ENCODE data around the gene PTPN18. TPM values are rescaled to one million over a fixed set of nuclear protein-coding genes. Genes with fewer than 3 reads are reported as not detected.
A peak's percentile ranks its signal among the peaks of the same experiment; 100 is the strongest.

Gene PTPN18
- total RNA-seq, 1 donor from 2014 or later = 52.2 TPM

DNA sequence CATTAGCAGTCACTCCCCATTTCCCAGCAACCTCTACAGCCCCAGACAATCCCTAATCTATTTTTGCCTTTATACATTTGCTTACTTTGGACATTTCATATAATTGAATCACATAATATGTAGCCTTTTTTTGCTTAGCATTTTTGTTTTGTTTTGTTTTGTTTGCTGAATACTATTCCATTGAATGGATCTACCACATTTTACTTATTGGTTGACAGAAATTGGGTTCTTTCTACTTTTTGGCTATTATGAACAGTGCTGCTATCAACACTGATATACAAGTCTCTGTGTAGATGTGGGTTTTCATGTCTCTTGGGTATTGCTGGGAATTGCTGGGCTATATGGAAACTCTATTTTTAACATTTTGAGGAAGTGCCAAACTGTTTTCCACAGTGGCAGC lies 7.6 kb downstream of the PTPN18 start:
- DNase-seq (ENCODE audit: low spot score) = no peak

DNA sequence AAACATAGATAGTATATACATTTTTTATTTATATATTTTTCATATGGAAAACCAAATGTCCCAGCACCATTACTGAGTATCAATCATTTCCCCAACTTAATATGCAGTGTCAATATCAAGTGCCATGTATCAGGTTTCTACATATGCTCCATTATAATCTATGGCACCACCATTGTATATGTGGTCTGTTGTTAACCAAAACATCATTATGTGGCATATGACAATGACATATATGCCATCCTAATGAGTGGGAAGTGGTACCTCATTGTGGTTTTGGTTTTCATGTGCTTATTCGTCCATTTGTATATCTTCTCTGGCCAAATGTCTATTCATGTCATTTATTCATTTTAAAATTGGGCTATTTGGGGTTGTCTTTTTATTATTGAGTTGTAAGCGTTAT lies 9.2 kb downstream of the PTPN18 start:
- no peak for DNase-seq (ENCODE audit: low spot score)

DNA sequence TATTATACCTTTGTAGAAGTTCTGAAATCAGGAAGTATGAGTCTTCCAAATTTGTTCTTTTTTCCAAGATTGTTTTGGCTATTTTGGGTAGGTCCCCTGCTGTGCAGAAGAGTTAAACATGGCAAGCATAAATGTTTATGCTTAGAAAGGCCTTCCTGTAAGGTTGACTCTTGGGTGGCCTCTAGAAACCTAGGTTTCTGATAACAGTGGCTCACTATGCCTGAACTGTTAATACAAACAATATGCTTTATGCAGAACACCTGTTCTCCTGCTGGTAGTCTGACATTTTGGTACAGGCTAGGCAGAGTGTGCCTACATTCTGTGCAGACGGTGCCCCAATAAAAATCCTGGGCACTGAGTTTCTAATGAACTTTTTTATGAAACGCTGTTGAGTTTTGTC lies 10.1 kb downstream of the PTPN18 start:
- DNase-seq (ENCODE audit: low spot score) = no peak

DNA sequence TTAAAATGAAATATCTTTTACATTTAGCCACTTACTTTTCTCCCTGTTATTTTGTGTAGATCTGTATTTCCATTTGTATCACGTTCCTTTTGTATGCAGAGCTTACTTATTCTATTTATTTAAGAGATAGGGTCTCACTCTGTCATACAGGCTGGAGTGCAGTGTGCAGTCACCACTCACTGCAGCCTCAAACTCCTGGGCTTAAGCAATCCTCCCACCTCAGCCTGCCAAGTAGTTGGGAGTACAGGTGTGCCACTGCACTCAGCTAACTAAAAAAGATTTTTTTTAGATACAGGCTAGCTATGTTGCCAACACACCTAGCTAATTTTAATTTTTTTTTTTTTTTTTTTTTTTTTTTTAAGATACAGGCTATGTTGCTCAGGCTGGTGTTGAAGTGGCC lies 10.9 kb downstream of the PTPN18 start:
- DNase-seq (ENCODE audit: low spot score) = no peak

DNA sequence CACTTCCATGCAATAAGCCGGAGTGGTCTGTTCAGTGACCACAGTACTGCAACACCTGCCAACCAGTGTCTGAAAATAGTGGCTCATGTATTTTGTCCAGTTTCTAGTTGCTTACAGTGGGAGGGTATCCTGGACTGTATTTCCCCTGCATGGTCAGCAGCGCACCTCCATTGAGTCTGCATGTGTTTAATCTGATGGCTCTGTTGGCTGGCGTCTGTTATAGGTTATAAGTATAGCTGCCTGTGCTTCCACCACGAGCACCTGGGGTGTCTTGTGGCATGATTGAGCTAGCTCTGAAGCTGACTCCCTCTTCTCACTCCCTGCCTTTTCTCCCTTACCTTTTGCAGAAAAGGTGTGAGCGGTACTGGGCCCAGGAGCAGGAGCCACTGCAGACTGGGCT lies 12.9 kb downstream of the PTPN18 start:
- no peak for DNase-seq (ENCODE audit: low spot score)

DNA sequence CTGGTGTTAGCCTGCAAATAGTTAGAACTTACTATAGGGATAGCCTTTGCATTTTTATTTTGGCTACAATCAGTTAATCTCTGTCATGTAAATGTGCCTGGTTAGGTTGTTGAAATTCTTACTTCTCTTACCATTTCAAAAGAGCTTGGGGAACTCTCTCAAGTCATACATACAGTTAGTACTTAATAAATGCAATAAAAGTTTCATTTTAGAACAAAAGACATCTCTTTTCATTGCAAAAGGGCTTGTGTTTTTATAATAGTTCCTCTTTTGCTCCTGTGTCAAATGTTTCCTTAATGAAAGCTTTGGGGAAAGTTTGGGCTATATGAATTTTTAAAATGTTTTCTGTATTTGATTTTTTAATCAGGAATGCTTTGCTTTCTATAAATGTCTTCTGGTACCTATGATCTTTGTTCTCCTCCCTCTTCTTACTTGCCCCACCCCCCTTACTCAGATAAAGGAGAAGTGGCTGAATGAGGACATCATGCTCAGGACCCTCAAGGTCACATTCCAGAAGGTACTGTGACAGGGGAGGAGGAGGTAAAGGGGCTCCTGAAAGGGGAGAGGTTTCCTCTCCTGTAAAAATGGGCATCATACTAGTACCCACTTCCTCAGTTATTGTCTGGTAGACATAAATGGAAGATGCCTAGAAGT lies 13.6 kb downstream of the PTPN18 start:
- no peak for DNase-seq (ENCODE audit: low spot score)

DNA sequence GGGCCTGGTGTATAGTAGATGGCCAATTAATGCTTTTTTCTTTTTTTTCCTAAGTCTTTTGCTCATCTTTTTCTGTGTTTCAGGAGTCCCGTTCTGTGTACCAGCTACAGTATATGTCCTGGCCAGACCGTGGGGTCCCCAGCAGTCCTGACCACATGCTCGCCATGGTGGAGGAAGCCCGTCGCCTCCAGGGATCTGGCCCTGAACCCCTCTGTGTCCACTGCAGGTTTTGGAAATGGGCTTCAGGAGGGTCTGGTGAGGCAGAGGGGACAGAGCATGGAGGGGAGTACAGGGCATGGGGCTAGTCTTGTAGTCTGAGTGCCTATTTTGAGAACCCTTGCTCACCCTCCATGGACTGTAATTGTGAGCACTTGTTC lies 14.1 kb downstream of the PTPN18 start:
- DNase-seq (ENCODE audit: low spot score) = no peak

DNA sequence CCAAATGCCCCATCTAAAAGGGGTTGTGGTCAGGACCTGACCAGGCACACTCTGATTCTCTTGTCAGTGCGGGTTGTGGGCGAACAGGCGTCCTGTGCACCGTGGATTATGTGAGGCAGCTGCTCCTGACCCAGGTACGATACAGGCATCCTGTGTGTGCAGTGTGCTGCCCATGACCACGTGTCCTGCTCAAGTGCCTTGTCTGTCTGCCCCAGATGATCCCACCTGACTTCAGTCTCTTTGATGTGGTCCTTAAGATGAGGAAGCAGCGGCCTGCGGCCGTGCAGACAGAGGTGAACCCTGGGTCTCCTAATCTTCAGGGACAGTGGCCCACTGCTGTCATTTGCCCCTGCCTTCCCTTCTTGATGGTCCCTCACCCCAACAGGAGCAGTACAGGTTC lies 14.6 kb downstream of the PTPN18 start:
- peak; percentile 65 for DNase-seq (ENCODE audit: low spot score)

DNA sequence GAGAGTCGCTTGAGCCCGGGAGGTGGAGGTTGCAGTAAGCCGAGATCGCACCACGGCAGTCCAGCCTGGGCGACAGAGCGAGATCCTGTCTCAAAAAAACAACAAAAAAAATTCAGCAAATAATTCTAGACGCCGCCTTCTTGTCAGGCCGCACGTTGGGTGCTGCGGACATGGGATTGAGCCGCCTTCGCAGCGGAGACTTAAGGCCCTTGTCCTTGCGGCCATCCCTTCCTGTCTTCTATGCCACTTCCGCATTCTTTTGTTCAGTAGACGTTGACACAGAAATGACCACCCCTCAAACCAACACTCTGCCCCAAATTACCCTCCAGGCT lies 15.8 kb downstream of the PTPN18 start:
- peak; percentile 81 for DNase-seq (ENCODE audit: low spot score)

DNA sequence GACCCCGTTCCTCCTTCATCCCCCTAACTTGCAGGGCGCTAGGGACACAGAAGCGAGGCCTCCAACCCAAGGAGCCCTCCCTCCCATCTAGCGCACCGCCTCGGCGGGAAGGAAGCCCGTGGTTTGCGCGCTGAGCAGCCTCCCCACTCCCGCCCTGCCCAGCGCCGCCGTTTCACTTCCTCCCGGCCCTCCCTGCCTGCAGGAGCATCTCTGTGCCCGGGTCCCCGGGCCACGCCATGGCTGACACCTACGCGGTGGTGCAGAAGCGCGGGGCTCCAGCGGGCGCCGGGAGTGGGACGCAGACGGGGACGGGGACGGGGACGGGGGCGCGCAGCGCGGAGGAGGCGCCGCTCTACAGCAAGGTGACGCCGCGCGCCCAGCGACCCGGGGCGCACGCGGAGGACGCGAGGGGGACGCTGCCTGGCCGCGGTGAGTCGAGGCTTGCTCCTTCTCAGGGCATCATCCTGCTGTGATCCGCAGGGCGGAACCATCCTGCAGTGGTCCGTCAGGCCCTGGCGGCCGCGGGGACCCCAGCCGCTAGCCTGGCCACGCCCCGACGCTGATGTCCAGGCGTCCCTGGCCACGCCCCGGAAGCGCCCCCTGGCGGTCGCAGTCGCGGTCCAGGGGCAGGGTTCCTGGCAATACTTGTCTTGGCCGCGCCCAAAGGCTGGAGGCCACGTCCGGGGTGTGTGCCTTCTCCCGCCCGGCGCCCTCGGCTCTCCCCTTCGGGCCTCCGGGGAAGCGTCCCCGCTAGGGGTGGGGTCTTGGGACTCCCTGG lies 16.4 kb downstream of the PTPN18 start:
- DNase-seq (ENCODE audit: low spot score) = peak; percentile 96

DNA sequence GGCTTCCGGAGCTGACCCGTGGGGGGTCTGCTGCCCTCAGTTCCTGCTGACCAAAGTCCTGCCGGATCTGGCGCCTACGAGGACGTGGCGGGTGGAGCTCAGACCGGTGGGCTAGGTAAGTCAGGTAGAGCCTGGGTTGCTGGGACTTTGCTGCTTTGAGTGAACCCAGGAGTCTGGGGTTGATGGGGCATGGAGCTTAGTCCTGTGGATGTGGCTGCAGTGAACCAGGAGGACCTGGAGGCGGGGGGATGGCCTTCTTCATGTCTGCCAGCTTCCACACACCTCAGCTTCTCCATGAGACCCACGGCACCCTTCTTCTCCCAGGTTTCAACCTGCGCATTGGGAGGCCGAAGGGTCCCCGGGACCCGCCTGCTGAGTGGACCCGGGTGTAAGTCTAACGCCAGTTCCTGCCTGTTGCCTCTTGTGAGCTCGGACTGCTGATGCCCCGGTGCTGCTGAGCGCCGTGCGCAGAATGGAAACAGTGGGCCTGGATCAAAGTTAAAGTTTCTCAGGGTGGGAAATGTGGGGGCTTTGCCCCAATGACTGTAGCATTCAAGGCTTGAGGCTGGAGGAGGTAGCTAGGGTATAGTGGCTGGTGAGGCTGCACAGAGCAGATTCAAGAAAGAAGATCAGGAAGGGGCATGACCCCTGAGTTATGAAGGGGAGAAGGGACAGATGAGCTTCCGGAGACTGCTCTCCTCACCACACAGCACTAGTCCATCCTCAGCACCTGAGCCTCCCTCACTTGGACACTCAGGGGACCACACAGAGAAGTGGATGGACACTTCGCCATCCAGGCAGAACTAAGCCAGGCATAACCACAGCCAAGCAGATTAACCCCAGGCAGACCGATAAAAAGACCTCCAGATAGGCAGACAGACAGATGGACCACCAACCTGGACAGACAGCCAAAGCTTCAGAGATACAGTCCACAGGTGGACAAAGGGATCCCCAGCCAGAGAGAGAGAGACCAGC lies 17.3 kb downstream of the PTPN18 start:
- DNase-seq (ENCODE audit: low spot score) = no peak

DNA sequence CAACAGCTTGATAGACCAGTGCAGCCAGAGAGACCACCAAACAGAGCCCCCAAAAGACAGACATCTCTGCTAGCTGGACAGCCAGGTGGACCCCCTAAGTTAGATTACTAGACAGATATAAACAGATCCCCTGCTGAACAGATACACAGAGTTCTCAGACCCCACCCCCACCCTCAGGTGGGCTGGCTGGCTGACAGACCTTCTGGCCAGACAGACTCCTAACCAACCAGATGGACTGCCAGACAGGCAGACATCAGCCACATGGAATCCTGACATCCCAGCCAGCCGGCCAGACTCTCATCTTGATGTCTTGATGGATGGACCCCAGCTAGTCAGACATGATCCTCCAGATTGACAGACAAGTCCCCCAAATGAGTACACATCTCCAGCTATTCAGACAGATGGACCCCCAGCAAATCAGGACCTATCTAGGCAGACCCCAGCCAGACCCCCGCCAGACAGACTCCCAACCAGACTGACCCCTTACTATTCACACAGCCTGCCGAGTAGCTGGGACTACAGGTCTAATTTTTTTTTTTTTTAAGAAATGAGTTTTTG lies 18.0 kb downstream of the PTPN18 start:
- peak; percentile 81 for DNase-seq (ENCODE audit: low spot score)

DNA sequence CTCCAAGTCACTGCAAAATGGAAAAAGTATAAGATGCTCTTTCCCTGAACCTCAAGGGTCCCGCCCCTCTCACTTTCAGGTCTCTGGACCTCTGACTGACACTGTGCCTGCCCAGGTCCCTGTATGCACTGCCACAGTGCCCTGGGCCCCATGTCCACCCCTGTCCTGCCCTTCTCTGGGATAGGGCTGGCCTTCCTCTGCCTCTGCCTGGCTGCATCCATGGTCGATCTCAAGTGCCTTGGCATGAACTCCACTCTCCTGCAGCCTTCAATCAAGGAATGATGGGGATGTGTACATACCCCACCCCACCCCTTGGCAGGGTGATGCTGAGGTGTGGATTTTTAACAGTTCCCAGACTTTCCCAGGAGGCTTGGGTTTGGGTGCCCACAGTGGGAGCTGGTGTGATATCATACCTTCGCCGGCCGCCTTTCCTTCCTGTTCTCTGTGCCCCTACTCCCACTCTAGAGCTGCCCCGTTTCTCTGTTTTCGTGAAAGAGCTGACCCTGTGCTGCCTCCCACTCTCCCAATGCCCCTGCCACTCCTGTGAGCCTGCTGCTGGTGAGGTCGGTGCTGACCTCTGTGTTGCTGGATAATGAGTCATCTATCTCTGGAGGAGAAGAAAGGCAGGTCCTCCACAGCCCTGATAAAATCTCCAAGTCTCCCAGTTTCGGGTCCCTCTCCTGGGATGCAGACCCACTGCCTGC lies 18.9 kb downstream of the PTPN18 start:
- peak; percentile 65 for DNase-seq (ENCODE audit: low spot score)

DNA sequence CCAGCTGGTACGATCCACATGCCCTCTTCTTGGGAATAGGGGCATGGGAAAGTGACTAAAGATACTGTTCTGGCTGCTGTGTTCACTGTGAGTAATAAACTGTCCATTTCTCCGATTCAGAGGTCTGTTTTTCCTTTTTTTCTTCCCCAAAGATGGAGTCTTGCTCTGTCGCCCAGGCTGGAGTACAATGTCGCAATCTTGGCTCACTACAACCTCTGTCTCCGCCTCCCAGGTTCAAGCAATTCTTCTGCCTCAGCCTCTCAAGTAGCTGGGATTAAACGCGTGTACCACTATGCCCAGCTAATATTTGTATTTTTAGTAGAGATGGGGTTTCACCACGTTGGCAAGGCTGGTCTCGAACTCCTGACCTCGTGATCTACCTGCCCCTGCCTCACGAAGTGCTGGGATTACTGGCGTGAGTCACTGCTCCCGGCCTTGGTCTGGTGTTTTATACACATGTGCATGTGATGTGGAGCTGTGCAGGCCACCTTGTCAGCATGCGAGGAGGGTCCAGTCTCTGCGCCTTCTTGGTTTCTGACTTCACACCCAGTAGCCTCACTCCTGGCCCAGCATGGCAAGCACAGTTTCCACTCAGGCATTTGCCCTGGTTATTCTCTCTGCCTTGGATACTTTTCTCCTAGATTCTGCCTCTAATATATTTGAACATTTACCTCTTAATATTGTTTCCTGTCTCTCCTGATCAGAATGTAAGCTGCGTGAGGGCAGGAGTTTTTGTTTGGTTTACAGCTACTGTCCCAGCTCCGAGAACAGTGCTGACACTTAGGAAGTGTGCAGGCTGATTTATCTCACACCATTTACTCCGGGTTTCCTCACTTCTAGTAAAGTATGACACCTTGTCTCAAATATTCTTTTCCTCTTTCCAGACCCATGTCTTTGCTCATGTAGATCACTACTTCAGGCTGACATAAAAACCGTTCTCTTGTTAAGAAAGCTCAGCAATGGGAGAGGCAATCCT lies 19.7 kb downstream of the PTPN18 start:
- peak; percentile 74 for DNase-seq (ENCODE audit: low spot score)

DNA sequence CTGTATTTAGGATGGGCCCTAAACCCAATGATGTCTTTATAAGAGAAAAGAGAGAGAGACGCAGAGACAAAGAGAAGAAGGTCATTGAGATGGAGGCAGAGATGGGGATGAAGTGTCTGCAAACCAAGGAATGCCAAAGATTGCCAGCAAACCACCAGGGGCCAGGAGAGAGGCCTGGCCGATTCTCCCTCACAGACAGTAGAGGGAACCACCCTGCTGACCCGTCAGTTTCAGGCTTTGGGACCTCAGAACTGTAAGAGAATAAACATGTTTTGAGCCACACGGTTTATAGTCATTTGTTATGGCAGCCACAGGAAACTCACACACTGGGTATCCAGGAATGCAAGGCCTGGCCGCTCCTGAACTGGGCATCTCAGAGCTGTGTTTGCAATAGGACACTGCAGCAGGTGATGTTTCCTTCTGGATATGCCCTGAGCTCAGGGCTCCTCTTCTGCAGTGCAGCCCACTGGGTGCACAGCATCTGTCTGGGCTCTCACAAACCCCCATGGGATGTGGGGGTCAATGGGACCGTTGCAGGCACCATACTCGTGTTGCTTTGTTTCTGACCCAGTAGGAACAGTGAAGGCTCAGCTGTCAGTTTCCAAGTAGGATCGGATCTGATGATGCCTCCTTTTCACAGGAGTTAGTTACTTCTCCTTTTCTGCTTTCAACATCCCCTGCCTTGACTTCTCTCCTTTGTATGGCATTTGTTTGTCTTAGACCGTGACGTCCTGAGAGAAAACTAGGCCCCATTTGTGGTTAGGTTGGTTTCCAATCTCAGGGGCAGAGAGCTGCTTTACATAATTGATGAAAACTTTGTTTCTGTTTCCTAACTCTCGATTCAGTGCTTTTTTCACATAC lies 20.8 kb downstream of the PTPN18 start:
- no peak for DNase-seq (ENCODE audit: low spot score)

DNA sequence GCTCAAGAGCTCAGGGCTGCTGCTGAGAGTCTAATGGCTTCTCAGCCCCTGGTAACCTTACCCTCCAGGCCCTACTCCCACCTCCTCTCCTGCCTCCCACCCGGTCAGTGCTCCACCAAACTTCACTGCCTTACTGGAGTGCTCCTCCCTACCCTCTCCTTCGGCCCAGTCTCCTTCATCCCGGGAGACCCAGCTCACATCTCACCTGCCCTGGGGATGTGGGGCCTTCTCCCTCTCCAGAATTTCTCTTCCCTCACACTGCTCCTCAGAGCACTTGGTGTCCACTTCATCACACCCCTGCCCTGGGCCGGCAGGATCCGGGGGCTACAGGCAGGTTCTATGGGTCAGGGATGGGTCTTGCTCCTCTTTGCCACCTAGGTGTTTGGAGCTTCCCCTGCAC lies 21.6 kb downstream of the PTPN18 start:
- DNase-seq (ENCODE audit: low spot score) = no peak

DNA sequence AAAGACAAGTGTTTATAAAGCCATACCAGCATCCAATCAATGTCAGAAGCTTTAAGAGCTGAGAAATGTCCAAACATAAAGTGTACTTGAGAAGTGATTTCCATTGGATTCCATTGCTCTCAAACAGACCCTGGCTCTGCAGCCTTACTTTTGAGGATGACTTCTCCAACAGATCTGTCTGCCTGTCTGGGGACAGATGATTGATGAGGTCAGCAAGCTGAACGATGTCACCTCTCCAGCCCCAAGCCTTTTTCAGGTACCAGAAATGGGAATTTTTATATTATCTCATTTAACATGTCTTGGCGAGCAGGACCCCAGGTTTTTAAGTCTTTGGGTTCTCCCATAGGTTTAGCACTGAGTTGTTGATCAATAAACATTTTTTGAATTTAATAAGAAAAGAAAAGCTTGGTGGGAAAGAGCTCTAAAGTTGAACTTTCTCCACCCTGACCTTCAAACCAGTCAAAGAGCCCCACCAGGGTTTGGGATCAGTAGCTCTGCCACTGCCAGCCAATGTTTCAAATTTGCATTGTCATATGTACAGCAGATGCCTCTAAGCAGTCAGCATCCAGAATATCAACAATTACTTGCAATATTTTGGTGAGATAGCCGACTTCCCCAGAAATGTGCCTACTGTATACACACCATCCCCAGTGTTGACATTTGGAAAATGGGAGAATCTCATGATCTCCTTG lies 22.5 kb downstream of the PTPN18 start:
- DNase-seq (ENCODE audit: low spot score) = no peak

DNA sequence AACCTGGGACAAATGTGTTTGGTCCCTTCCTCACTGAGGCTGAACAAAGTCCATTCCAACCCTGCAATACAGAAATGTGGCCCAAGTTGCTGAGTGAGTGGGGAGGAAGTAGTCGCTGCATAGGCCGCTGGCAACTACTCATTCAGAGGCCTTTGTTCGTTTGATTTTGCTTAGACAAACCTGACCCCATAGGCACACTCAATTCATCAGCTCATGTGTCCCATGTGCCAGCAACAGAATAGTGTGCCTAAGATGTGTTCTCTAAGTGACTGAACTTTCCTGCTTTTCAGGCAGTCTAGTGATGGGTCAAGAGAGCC lies 23.0 kb downstream of the PTPN18 start:
- DNase-seq (ENCODE audit: low spot score) = no peak
